Esophagus muscularis mucosa (tissue), 3 donors: Measurements from ENCODE around the gene OR6M1.

ENCODE experiments used
- POLR2AphosphoS5 ChIP-seq, 2 donors: sonication (generic); formaldehyde crosslinking; IDR thresholded peaks; one replicate each; pipeline ENCODE4 v1.6.1; 2017; ENCODE audit warnings: antibody characterized with exemption in 2 of 2
- TF ChIP-seq, protein P1 (sequence below), 3 experiments: fragments of 200-600 bp in 2 of 3; fragments of 450-650 bp in 1 of 3; sonication (generic) in 2 of 3; IDR thresholded peaks; one replicate each; pipeline ENCODE4 v1.5.1; 2017 to 2019; ENCODE audit warnings: antibody characterized with exemption in 3 of 3, mild to moderate bottlenecking in 2 of 3, moderate library complexity in 1 of 3

GRCh38 chr11:123770712-123771111 lies 35.4 kb downstream of the OR6M1 start:
- TF ChIP-seq, protein P1, sequence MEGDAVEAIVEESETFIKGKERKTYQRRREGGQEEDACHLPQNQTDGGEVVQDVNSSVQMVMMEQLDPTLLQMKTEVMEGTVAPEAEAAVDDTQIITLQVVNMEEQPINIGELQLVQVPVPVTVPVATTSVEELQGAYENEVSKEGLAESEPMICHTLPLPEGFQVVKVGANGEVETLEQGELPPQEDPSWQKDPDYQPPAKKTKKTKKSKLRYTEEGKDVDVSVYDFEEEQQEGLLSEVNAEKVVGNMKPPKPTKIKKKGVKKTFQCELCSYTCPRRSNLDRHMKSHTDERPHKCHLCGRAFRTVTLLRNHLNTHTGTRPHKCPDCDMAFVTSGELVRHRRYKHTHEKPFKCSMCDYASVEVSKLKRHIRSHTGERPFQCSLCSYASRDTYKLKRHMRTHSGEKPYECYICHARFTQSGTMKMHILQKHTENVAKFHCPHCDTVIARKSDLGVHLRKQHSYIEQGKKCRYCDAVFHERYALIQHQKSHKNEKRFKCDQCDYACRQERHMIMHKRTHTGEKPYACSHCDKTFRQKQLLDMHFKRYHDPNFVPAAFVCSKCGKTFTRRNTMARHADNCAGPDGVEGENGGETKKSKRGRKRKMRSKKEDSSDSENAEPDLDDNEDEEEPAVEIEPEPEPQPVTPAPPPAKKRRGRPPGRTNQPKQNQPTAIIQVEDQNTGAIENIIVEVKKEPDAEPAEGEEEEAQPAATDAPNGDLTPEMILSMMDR (IDR thresholded peaks at IDR 0.05): no peak
- no peak for TF ChIP-seq POLR2AphosphoS5 (IDR thresholded peaks at IDR 0.05)
